Left cardiac atrium (tissue), 4 donors: ENCODE data around the gene MVB12B. TPM values are rescaled to one million over a fixed set of nuclear protein-coding genes. Genes with fewer than 3 reads are reported as not detected.

Experiments used
- ATAC-seq, 2 donors: fragments of 200-7000 bp; cut with Tn5 transposase; one replicate each; pipeline ENCODE4 v1.9.1; 2020; ENCODE audit warnings: mild to moderate bottlenecking in 2 of 2, moderate library complexity in 2 of 2
- DNase-seq: peaks from one replicate; pipeline ENCODE4 v3.0.0-alpha.2; 2020
- intact Hi-C, 2 donors: fragments of 100-400 bp; cut with DNase I; formaldehyde crosslinking; loops; one replicate each; pipeline versions ENCODE4 v1.14.1 to v1.15.1; 2022 to 2023
- total RNA-seq, 2 donors: library from RNA; stranded (reverse); fragmentation: NEBNext Ultra II Directional; extraction: Animal tissue kit (Norgen Biotek cat#: 25700); gene quantifications; one replicate each; pipeline ENCODE4 v1.2.1, GENCODE V29; 2021
- donor health status: DM: no; HTN: yes; CAD: no.
- donor health status: DM: no; HTN: yes; CAD: no; lungs with severe emphysema.
- donor health status: DM: yes; HTN: yes; CAD: no.
- donor health status: Dilated cardiomyopathy.

Gene MVB12B
- total RNA-seq, 2 donors from 2014 or later: 9.7 to 12.3 TPM

DNA sequence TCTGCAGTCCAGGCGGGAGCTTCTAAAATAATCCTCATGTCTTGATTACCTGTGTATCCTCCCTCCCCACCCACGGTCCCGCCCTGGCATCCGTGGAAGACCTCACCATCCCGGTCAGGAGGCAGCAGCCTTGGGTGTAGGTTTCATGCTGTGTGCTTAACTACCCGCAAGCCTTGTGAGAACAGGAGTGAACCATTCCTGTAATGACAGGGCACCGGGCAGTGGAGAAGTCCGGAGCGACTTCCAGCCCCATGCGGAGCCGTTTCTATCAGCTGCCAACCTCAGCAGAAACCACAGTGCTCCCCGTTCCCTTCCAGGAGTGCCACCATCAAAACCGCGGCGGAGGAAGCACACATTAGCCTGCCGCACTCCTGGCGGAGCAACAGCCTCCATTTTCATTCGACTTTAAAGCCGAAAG, 163.6 kb downstream of the MVB12B start:
- intact Hi-C loops: loop anchor here in 1 of 2 donors (5.0 to 10.0 kb wide), 3 partner anchors 85 to 188 kb away; no protein-coding TSS in a partner anchor
- DNase-seq (no peak), ATAC-seq (no peak)

DNA sequence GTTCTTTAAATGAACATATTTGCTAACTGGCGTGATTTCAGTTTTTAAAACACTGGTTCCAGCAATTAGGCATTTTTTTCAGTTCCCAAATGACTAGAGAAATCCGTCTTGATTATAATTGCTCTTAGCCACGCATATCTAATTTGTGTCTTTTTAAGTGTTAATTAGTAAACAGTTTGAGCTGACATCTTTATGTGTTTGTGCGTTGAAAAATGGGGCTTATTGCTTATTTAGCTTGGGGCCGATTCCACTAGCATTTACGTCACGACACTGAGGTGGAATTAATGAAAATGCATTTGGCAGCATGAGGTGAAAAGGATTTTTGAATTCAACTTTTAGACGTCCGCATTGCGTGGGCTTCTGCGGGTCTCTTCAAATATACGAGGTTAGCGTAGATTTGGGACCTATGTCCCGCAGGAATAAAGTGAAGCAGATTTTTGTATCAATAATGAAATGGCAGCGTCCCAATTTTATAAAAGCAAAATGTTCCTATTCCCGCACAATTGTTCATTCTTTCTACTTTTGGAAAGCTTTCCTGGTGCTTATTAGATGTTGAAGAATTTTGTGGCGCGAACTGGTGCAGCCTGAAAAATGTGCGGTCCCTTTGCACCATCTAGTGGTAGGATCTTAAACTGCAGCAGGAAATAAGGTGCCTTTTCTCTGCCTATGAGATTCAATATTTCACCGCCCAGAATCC, 164.4 kb downstream of the MVB12B start:
- ATAC-seq: peak; percentile 42 to 73
- no peak for DNase-seq
- intact Hi-C loops: loop anchor here in 1 of 2 donors (5.0 to 10.0 kb wide), 3 partner anchors 86 to 189 kb away; no protein-coding TSS in a partner anchor

DNA sequence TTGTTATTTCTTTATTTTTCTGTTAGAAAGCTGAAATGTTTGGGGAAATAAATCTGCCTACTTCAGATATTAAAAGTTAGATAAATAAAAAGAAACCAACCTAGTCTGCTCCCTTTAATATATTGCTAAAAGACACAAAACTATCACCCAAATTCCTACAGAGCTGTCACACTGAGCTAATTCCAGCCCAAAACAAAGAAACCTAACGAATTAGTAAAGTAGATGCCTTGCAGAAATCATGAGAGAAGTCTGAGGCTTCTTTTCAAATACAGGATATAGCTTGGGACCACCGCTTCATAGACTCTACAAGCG, 164.9 kb downstream of the MVB12B start:
- no peak for DNase-seq
- intact Hi-C loops: loop anchor here in 1 of 2 donors (5.0 to 10.0 kb wide), 3 partner anchors 87 to 189 kb away; no protein-coding TSS in a partner anchor
- ATAC-seq: no peak

DNA sequence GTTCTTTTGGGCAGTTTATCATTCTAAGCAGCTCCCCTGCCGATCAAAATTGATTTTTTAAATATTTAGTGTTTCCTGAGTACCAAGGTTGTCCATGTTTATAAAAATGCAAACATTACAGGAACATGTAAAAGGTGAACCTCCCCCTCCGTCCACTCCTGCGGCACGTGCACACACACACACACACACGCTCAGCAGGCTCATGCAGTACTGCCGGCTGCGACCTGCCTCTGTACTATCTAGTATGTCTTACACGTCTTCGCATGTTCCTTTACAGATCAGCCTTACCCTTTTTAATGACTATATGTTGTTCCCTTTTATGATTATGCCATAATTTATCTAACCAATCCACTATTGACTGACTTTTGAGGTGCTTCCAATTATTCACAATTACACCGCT, 165.3 kb downstream of the MVB12B start:
- no peak for DNase-seq
- intact Hi-C loops: loop anchor here in 1 of 2 donors (5.0 to 10.0 kb wide), 3 partner anchors 87 to 190 kb away; no protein-coding TSS in a partner anchor

DNA sequence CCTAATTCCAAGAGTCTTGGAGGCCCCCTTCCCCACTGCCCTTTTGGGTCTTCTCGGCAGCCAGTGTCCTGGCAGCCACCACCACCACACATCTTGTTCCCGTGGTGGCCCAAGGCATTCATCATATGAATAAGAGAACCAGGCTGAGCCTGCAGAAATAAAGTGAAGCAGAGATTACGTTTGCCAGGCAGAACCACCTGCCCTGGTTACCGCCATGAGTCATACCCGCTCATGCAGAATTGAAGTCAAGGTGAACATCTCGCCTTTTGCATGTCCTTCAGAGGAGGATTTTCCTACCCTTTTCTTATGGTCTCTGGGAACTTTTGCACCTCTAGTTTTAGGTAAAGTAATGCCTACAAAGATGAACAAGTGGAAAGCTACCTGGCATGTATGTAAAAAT, 167.6 kb downstream of the MVB12B start:
- DNase-seq (no peak), ATAC-seq (no peak)
- intact Hi-C loops: loop anchor here in 1 of 2 donors (5.0 to 10.0 kb wide), 3 partner anchors 89 to 192 kb away; no protein-coding TSS in a partner anchor

More for the DNA sequence above, 165.3 kb downstream of the MVB12B start:
- ATAC-seq: no peak

DNA sequence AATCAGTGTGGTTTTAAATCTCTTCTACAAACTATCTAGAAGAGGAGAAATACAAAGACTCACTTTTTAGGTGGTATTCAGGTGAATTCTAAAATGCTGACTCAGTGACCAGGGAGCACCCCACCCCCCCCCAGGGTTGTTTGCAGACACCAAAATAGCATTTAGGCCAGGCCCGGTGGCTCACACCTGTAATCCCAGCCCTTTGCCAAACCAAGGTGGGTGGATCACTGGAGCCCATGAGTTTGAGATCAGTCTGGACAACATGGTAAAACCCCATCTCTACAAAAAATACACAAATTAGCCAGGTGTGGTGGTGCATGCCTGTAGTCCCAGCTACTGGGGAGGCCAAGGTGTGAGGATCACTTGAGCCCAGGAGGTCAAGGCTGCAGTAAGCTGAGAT, 168.1 kb downstream of the MVB12B start:
- no peak for DNase-seq
- intact Hi-C loops: loop anchor here in 1 of 2 donors (5.0 to 10.0 kb wide), 3 partner anchors 90 to 192 kb away; no protein-coding TSS in a partner anchor
- ATAC-seq: no peak

DNA sequence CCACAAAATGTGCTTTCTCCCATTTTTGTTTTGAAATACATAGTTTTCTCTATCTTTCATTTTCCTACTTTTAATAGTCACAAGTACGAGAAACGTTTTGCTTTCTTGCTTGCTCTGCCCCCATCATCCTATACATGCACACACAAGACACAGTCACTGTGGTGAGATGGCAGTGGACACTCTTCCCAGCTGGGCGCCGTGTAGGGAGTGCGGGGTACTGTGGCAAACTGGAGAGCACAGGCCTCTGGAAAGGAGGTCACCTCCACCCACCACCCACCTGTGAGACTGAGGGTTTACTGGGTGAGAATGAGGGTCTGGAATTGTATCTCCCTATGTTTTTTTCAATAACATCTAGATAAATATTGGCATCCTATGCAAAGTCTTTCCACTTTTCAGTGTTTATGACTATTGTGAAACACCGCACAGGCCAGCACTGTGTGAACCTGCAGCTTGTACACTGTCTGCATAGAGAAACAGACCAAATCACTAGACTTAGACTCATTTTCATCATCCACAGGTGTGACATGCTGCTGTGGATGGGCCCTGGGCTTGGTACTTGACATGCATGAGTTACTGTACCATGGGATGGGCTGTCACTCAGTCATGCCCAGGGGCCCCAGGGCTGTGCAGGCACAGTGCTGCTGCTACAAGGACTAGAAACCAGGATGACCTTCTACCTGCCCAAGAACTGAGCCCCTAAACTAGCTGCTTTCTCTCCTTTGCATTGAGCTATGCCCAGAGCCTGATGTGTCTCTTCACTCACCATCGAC, 169.0 kb downstream of the MVB12B start:
- ATAC-seq (no peak), DNase-seq (no peak)
- intact Hi-C loops: loop anchor here in 1 of 2 donors (10.0 kb wide), 1 partner anchor 91 kb away; no protein-coding TSS in a partner anchor

DNA sequence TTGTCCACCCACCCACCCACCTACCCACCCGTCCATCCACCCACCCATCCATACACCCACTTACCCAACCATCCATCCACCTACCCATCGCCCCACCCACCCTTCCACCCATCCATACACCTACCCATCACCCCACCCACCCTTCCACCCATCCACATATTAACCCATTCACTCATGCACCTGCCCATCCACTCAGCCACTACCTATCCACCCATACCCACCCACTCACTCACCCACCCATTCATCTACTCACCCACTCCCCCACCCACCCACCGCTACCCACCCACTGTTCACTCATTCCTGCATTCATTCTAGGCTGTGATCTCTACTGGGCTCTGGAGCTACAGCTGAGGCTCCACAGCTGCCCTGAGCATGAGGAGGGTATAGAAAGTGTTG, 169.6 kb downstream of the MVB12B start:
- no peak for ATAC-seq
- no peak for DNase-seq
- intact Hi-C loops: loop anchor here in 1 of 2 donors (10.0 kb wide), 1 partner anchor 91 kb away; no protein-coding TSS in a partner anchor

DNA sequence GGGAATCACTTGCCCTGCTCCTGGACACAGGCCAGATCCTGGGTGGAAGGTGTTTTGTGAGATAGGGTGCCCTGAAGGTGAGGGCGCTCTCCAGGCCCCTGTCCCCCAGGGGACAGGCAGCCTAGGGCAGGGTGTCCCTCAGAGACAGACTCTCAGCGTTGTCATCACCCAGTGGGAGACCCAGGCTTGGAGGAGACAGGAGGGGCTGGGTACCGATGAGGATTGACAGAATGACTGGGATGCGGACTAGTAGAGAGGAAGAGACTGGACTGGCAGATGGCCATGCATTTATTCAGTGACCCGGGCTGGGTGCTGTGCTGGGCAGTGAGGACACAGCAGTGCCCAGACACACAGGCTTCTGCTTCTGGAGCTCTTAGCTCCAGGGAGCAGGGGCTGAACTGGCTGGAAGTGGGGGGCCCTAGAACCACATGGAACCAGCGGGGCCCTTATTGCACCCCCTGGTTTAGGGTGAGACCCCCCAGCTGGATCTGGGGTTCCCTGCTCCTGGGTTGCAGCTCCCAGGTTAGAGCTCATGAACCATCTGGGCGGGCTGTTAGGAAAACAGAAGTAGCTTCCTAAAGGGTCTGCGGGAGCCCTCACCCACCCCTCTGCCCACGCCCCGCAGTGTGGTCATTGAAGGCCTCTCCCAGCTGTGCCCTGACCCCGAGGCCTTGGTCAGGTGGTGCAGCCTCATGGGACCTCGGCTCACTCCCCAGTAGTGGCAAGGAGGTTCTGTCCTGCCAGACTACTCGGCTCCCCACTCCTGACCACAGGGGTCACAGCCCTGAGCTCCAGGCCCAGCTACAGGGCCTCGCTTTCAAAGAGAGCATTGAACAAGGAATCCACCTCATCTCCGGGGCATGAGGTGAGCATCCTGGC, 170.4 kb downstream of the MVB12B start:
- intact Hi-C loops: loop anchor here in 1 of 2 donors (10.0 kb wide), 1 partner anchor 92 kb away; no protein-coding TSS in a partner anchor
- DNase-seq (no peak), ATAC-seq (no peak)

DNA sequence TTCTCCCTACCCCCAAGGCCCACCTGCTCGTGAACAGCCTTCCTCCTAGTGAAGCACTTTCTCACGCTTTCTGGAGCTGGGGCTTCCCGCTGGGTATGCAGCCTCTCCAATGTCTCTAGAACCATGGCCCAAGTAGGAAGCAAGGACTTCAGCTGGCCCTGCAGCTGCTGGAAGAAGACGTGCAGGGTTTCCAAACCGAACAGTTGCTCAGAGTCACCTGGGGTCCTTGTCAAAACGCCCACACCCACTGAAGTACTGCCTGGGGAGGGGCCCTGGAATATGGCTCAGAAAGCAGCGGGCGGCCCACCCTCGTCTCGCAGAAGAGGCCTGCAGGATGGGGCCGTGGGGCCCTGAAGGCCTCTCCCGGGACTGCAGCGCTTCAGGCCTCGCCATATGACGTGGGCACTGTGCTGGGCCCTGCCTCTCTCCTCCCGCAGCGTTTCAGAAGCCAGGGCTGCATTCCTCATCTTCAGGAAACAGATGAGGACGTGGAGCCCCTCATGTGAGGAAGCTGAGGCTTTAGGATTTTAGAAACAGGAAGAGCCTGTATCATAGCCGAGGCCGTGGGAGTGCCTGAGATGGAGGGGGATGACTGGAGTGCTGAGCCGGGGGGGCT, 171.1 kb downstream of the MVB12B start:
- DNase-seq (no peak), ATAC-seq (no peak)
- intact Hi-C loops: loop anchor here in 1 of 2 donors (2.0 to 10.0 kb wide), 2 partner anchors 93 to 283 kb away; no protein-coding TSS in a partner anchor

DNA sequence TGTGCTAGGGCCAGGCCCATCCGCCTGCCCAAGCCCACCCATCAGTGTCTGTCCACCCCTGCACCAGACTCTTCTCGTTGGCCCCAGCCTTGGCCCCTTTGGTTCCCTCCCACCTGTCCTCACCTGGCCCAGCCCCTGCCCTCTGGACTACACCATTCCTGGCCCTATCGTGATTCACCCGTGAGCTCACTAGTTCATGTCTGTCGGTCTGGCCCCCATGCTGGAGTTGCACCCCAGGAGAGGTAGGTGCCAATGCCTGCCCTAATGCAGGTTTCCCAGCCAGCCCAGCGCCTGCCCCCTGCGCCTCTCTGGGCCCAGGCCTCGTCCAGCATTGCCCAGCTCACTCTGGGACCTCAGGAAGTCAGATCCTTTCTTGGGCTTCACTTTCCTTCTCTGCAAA, 171.7 kb downstream of the MVB12B start:
- DNase-seq: no peak

DNA sequence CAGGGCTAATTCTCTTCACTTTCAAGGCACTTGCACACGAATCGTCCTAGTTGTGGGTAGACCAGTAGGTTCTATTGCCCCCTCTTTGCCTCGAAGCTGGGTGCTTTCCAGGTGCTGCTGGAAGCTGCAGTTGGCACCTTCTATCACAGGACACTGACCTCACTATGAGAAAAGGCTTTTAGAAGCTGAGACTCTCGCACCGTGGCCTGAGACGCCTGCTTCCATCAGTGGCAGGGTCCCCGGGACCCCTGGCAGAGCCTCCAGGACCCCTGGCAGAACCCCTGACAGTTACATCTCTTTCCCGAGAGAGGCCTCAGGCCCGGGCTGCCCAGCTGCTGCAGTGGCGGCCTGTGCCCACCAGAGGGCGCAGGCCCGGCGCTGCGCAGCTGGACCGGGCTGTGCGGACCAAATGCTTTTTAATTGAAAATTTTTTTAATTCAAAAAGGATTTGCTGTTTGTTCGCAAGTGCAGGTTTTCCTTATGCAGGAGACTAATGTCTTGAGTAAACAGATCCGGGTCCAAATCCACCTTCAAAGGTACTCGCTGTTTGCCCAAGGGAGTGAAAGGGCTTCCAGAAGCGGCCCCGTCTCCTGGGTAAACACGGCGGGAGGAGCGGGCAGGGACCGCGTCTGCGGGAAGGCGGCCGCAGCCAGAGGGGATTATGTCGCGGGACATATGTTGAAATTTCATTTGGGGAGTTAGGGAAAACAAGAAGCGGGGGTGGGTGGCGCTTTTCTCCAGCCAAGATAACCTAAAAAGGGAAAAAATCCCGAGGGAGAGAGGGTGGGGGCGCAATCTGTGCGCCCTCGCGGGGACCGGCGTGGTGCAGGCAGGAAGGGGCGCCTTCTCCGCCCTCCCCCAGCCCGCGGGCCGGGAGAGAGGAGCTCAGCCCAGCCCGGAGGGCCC, 172.6 kb downstream of the MVB12B start:
- ATAC-seq (peak; percentile 70 to 71), DNase-seq (no peak)

More for the DNA sequence above, 171.7 kb downstream of the MVB12B start:
- intact Hi-C loops: loop anchor here in 1 of 2 donors (2.0 to 10.0 kb wide), 2 partner anchors 94 to 282 kb away; no protein-coding TSS in a partner anchor
- no peak for ATAC-seq

DNA sequence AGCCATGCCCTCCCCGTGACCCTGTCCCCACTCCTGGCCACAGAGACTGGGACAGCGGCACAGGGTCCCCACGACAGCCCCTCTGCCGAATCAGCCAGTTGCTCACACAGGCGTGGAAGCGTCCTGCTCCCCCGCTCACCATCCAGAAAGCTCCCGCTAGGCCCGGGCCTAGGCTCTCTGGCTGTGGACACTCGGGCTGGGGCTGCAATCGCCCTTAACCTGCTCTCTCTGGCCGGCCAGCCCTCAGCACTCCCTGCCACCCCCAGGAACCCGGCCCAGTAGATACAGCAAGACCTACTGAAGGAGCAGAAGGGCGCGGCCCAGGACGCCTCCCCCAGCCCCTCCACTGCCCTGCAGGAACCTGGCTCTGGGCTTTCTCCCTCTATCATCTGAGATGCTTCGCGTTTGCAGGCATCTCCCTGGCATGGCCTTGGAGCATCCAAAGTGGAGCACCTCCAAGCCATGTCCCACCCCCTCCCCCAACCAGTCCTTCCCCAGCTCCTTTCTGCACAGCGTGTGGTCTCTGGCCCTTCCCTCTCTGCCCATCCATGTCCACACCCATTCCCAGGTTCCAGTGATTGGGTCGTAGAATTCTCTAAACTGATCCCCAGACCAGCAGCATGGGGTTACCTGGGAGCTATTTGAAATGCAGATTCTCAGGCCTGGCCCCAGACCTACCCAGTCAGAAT, 173.4 kb downstream of the MVB12B start:
- intact Hi-C loops: loop anchor here (2.0 to 10.0 kb wide), 3 partner anchors 62 to 281 kb away; no protein-coding TSS in a partner anchor
- ATAC-seq: peak; percentile 3 to 16

More for the DNA sequence above, 172.6 kb downstream of the MVB12B start:
- intact Hi-C loops: loop anchor here in 1 of 2 donors (2.0 to 10.0 kb wide), 2 partner anchors 94 to 282 kb away; no protein-coding TSS in a partner anchor

DNA sequence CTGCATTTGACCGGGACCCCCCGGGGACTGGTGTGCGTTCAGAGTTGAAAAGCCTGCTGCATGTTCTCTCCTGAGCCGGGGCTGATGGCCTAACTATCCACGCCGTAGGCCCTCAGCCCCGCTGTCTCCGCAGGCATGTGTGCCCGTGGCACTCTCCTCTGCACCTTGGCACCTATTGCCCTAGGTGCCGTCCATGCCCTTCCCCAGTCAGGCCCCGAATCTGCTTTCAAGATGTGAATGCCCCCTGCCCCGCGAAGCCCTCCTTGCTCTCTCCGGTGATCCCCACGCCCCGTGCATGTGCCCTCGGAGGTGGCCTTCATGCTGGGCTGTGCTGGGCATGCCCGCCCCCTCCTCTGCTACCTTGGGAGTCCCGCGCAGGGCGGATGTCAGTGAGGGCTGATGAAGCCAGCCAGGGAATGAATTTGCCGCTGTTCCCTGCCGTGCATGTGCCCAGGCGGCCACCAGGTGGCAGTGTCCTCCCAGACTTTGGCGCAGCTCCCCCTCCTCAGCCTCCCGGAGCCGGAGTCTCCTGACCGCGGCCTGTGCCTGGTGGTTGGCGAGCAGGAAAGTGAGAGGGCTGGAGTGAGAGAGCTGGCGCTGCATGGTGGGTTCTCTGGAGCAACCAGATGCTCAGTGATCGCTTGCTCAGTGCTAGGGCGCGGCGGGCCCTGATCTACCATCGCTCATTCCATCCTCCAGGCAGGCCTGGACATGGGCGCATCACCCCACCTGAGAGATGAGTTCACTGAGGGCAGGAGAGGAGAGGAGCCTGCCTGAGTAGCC, 174.2 kb downstream of the MVB12B start:
- DNase-seq: peak; percentile 83
- intact Hi-C loops: loop anchor here (1.0 to 5.0 kb wide), 2 partner anchors 57 to 62 kb away; no protein-coding TSS in a partner anchor
- peak; percentile 77 to 79 for ATAC-seq

More for the DNA sequence above, 173.4 kb downstream of the MVB12B start:
- no peak for DNase-seq
